Gastroesophageal sphincter (tissue), 3 donors: ENCODE data around the gene XRCC5.

Experiments used
- CTCF ChIP-seq, 4 experiments: fragments of 200-600 bp in 2 of 4; fragments of 450-650 bp in 2 of 4; sonication (generic) in 1 of 4; IDR thresholded peaks; one replicate each; pipeline ENCODE4 v1.5.1; 2017 to 2019; ENCODE audit warnings: antibody characterized with exemption in 4 of 4, mild to moderate bottlenecking in 2 of 4, moderate library complexity in 2 of 4
- POLR2A ChIP-seq, 2 donors: fragments of 450-650 bp; IDR thresholded peaks; one replicate each; pipeline ENCODE4 v1.6.1; 2017; ENCODE audit warnings: antibody characterized with exemption in 2 of 2, mild to moderate bottlenecking in 2 of 2, moderate library complexity in 1 of 2
- POLR2AphosphoS5 ChIP-seq: sonication (generic); formaldehyde crosslinking; IDR thresholded peaks from one replicate; pipeline ENCODE4 v1.6.1; 2017; ENCODE audit warnings: antibody characterized with exemption

DNA sequence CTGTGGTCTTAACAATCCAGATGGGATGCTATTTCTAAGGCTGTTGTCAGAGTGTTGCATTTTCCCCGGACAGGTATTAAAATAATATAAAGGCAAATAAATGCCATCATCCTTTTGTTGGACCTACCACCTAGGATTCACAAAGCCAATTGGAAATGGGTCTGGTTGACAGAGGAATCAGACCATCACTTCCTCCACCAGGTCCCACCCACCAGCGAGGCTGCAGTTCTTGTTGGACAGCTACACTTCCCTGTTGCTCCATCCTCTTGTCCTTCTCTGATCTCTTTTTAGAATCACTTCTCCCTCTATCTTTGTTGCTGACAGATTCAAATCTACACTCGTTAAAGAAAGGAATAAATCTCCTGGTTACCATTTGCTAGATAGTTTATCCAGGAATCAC, 26.3 kb upstream of the XRCC5 start:
- TF ChIP-seq CTCF (IDR thresholded peaks at IDR 0.05) (no peak), POLR2A (IDR thresholded peaks at IDR 0.05) (no peak), POLR2AphosphoS5 (no peak)
